ENCODE data around the gene MAP2K5.

MAP2K5 gene

GRCh38 chr15:67556976-67557570, 14.6 kb downstream of the MAP2K5 start:
- DNase-seq (ENCODE audit: extremely low read depth, insufficient read length), result no peak
- TF ChIP-seq CTCF (IDR thresholded peaks at IDR 0.05; ENCODE audit: insufficient read depth, low read length, poor library complexity, severe bottlenecking), result no peak
- Histone ChIP-seq H3K27me3 (replicated peaks; ENCODE audit: control insufficient read depth, insufficient read depth, low read length) (no peaks in the 10 kb centered on the region), H3K36me3 (ENCODE audit: control insufficient read depth, insufficient read depth, low read length) (peaks cover 5% of the 10 kb centered on the region), H3K4me3 (replicated peaks; ENCODE audit: low read depth, low read length) (no peak overlapping the region)

GRCh38 chr15:67558502-67558901, 16.0 kb downstream of the MAP2K5 start:
- Histone ChIP-seq H3K27me3 (replicated peaks; ENCODE audit: control insufficient read depth, insufficient read depth, low read length) (no peaks in the 10 kb centered on the region), H3K36me3 (ENCODE audit: control insufficient read depth, insufficient read depth, low read length) (peaks cover 5% of the 10 kb centered on the region), H3K4me3 (replicated peaks; ENCODE audit: low read depth, low read length) (no peak overlapping the region)
- no peak for TF ChIP-seq CTCF (IDR thresholded peaks at IDR 0.05; ENCODE audit: insufficient read depth, low read length, poor library complexity, severe bottlenecking)
- no peak for DNase-seq (ENCODE audit: extremely low read depth, insufficient read length)

GRCh38 chr15:67559158-67559557, 16.7 kb downstream of the MAP2K5 start:
- no peak for DNase-seq (ENCODE audit: extremely low read depth, insufficient read length)
- no peak overlapping the region for H3K4me3 ChIP-seq (replicated peaks; ENCODE audit: low read depth, low read length)
- no peak for TF ChIP-seq CTCF (IDR thresholded peaks at IDR 0.05; ENCODE audit: insufficient read depth, low read length, poor library complexity, severe bottlenecking)
- H3K27me3 ChIP-seq (replicated peaks; ENCODE audit: control insufficient read depth, insufficient read depth, low read length), result no peaks in the 10 kb centered on the region
- H3K36me3 ChIP-seq (ENCODE audit: control insufficient read depth, insufficient read depth, low read length), result peaks cover 5% of the 10 kb centered on the region

GRCh38 chr15:67559576-67559975, 17.1 kb downstream of the MAP2K5 start:
- no peak for DNase-seq (ENCODE audit: extremely low read depth, insufficient read length)
- no peak for TF ChIP-seq CTCF (IDR thresholded peaks at IDR 0.05; ENCODE audit: insufficient read depth, low read length, poor library complexity, severe bottlenecking)
- Histone ChIP-seq H3K36me3 (ENCODE audit: control insufficient read depth, insufficient read depth, low read length) (peaks cover 5% of the 10 kb centered on the region), H3K4me3 (replicated peaks; ENCODE audit: low read depth, low read length) (no peak overlapping the region), H3K27me3 (replicated peaks; ENCODE audit: control insufficient read depth, insufficient read depth, low read length) (no peaks in the 10 kb centered on the region)

GRCh38 chr15:67560320-67560719, 17.8 kb downstream of the MAP2K5 start:
- Histone ChIP-seq H3K27me3 (replicated peaks; ENCODE audit: control insufficient read depth, insufficient read depth, low read length) (no peaks in the 10 kb centered on the region), H3K4me3 (replicated peaks; ENCODE audit: low read depth, low read length) (no peak overlapping the region), H3K36me3 (ENCODE audit: control insufficient read depth, insufficient read depth, low read length) (peaks cover 3% of the 10 kb centered on the region)
- TF ChIP-seq CTCF (IDR thresholded peaks at IDR 0.05; ENCODE audit: insufficient read depth, low read length, poor library complexity, severe bottlenecking), result no peak
- DNase-seq (ENCODE audit: extremely low read depth, insufficient read length), result no peak

GRCh38 chr15:67563092-67563491, 20.6 kb downstream of the MAP2K5 start:
- Histone ChIP-seq H3K27me3 (replicated peaks; ENCODE audit: control insufficient read depth, insufficient read depth, low read length) (no peaks in the 10 kb centered on the region), H3K4me3 (replicated peaks; ENCODE audit: low read depth, low read length) (no peak overlapping the region), H3K36me3 (ENCODE audit: control insufficient read depth, insufficient read depth, low read length) (peaks cover 3% of the 10 kb centered on the region)
- no peak for DNase-seq (ENCODE audit: extremely low read depth, insufficient read length)
- TF ChIP-seq CTCF (IDR thresholded peaks at IDR 0.05; ENCODE audit: insufficient read depth, low read length, poor library complexity, severe bottlenecking), result no peak
